HepG2 (cell line): ENCODE measurements around the gene RNU6-8. TPM values are rescaled to one million over a fixed set of nuclear protein-coding genes. Genes with fewer than 3 reads are reported as not detected.

Experiments
- BRD4 ChIP-seq: sonication (generic); formaldehyde crosslinking; IDR thresholded peaks from 2 replicates; pipeline ENCODE4 v1.4.0; 2020; ENCODE audit warnings: missing genetic modification reagents
- CEBPG ChIP-seq: IDR thresholded peaks from 2 replicates; pipeline ENCODE4 v1.6.1; 2016
- CENPX ChIP-seq: sonication (generic); formaldehyde crosslinking; IDR thresholded peaks from 2 replicates; pipeline ENCODE4 v1.9.0; 2021; ENCODE audit warnings: mild to moderate bottlenecking, missing genetic modification reagents, moderate library complexity
- HHEX ChIP-seq: IDR thresholded peaks from 2 replicates; pipeline ENCODE4 v1.6.1; 2016; ENCODE audit warnings: control low read depth
- IRX3 ChIP-seq: sonication (generic); formaldehyde crosslinking; IDR thresholded peaks from 2 replicates; pipeline ENCODE4 v1.8.1; 2023; ENCODE audit warnings: mild to moderate bottlenecking, low read depth, missing genetic modification reagents, borderline replicate concordance
- KDM1A ChIP-seq: IDR thresholded peaks from 2 replicates; pipeline ENCODE4 v1.6.1; 2016; ENCODE audit warnings: missing compliant biosample characterization
- MLX ChIP-seq: IDR thresholded peaks from 2 replicates; pipeline ENCODE4 v1.6.1; 2016
- NCOA1 ChIP-seq: sonication (generic); formaldehyde crosslinking; IDR thresholded peaks from 2 replicates; pipeline ENCODE4 v1.9.0; 2021; ENCODE audit warnings: missing genetic modification reagents
- NR2F6 ChIP-seq, 2 experiments: IDR thresholded peaks; 2 replicates each; pipeline ENCODE4 v1.6.1; 2016; ENCODE audit warnings: antibody characterized with exemption in 1 of 2, mild to moderate bottlenecking in 1 of 2
- PREB ChIP-seq: sonication (generic); formaldehyde crosslinking; IDR thresholded peaks from 2 replicates; pipeline ENCODE4 v1.4.0; 2020; ENCODE audit warnings: missing genetic modification reagents
- SMAD1 ChIP-seq: sonication (generic); formaldehyde crosslinking; IDR thresholded peaks from 2 replicates; pipeline ENCODE4 v1.4.0; 2020; ENCODE audit warnings: missing genetic modification reagents, low read depth, mild to moderate bottlenecking, borderline replicate concordance
- SNAPC4 ChIP-seq: sonication (generic); formaldehyde crosslinking; IDR thresholded peaks from 2 replicates; pipeline ENCODE4 v1.4.0; 2020; ENCODE audit warnings: mild to moderate bottlenecking, missing genetic modification reagents
- SOX5 ChIP-seq: IDR thresholded peaks from 2 replicates; pipeline ENCODE4 v1.6.1; 2016; ENCODE audit warnings: borderline replicate concordance
- SP5 ChIP-seq: IDR thresholded peaks from 2 replicates; pipeline ENCODE4 v1.6.1; 2016; ENCODE audit warnings: low read depth, borderline replicate concordance
- SUZ12 ChIP-seq: fragments of 150-350 bp; IDR thresholded peaks from 2 replicates; pipeline ENCODE4 v1.6.1; 2014; ENCODE audit warnings: low read depth, low read length
- ZBED4 ChIP-seq: sonication (generic); formaldehyde crosslinking; IDR thresholded peaks from 2 replicates; pipeline ENCODE4 v1.4.0; 2020; ENCODE audit warnings: missing genetic modification reagents, borderline replicate concordance
- ZNF331 ChIP-seq: sonication (generic); formaldehyde crosslinking; IDR thresholded peaks from 2 replicates; pipeline ENCODE4 v1.4.0; 2020; ENCODE audit warnings: missing genetic modification reagents
- ZNF547 ChIP-seq: sonication (generic); formaldehyde crosslinking; IDR thresholded peaks from 2 replicates; pipeline ENCODE4 v1.5.1; 2020; ENCODE audit warnings: mild to moderate bottlenecking, missing genetic modification reagents
- ZNF652 ChIP-seq: IDR thresholded peaks from 2 replicates; pipeline ENCODE4 v1.6.1; 2016; ENCODE audit warnings: low read depth, borderline replicate concordance
- ZSCAN21 ChIP-seq: sonication (generic); formaldehyde crosslinking; IDR thresholded peaks from 2 replicates; pipeline ENCODE4 v1.8.0; 2022; ENCODE audit warnings: mild to moderate bottlenecking, missing genetic modification reagents, moderate library complexity, borderline replicate concordance
- polyA plus RNA-seq, 8 experiments: library from polyadenylated mRNA; depleted of rRNA in 3 of 8; stranded (reverse) in 7 of 8; unstranded in 1 of 8; fragments of >200 nt; fragmentation: Illumina TruSeq in 4 of 8; extraction: Trizol in 4 of 8; gene quantifications; 2 replicates each; pipeline versions ENCODE4 v1.2.1 to v1.2.3, GENCODE V29; 2011 to 2016; ENCODE audit warnings: low read depth in 4 of 8, missing spikeins in 1 of 8, mixed read lengths in 1 of 8; ENCODE audit not compliant: insufficient read depth in 1 of 8
- total RNA-seq, 5 experiments: library from RNA; depleted of rRNA; stranded (reverse); fragments of >200 nt; fragmentation: Illumina TruSeq; extraction: Trizol; gene quantifications; 2 replicates each; pipeline ENCODE4 v1.2.3, GENCODE V29; 2016; ENCODE audit warnings: low read depth in 1 of 5

The RNU6-8 gene
- total and polyA plus RNA-seq, 2 of the 13 experiments (the other 11 are each of a cell fraction or from before 2014, with no cell fraction given), result under 0.01 TPM; not detected in 1

- 0 out of 2 replicates have a peak, but pooled peaks have one; percentile 44 for TF ChIP-seq HHEX
- TF ChIP-seq ZNF331, result peak; percentile 83; the same call in 1 of the 2 replicates
- TF ChIP-seq ZNF652 (CRISPR knock-in tag), result peak; percentile 73; the same call in 1 of the 2 replicates
- no peak for TF ChIP-seq BRD4 (CRISPR knock-in tag)
- peak; percentile 55; the same call in 1 of the 2 replicates for TF ChIP-seq ZSCAN21 (CRISPR knock-in tag)
- TF ChIP-seq SMAD1 (CRISPR knock-in tag), result no peak
- no peak for TF ChIP-seq CENPX (CRISPR knock-in tag)
- TF ChIP-seq NR2F6 (IDR thresholded peaks at IDR 0.05), result no peak
- TF ChIP-seq NR2F6 (CRISPR knock-in tag; IDR thresholded peaks at IDR 0.05), result 0 out of 2 replicates have a peak, but pooled peaks have one; percentile 49
- TF ChIP-seq SNAPC4, result peak; percentile 86; the same call in 1 of the 2 replicates
- no peak for TF ChIP-seq PREB
- peak; percentile 42; the same call in 1 of the 2 replicates for TF ChIP-seq SOX5 (CRISPR knock-in tag)
- no peak for TF ChIP-seq MLX (CRISPR knock-in tag)
- no peak for TF ChIP-seq NCOA1 (CRISPR knock-in tag)
- TF ChIP-seq SP5 (CRISPR knock-in tag), result no peak
- TF ChIP-seq CEBPG (CRISPR knock-in tag), result peak; percentile 52; the same call in 1 of the 2 replicates
- no peak for TF ChIP-seq KDM1A (CRISPR knock-in tag)
- TF ChIP-seq ZBED4, result peak; percentile 81; the same call in 1 of the 2 replicates
- TF ChIP-seq SUZ12, result no peak
- TF ChIP-seq ZNF547 (CRISPR knock-in tag), result 0 out of 2 replicates have a peak, but pooled peaks have one; percentile 57
- TF ChIP-seq IRX3 (CRISPR knock-in tag), result no peak
Observed at GRCh38 chr14:32252030-32252670, 49.1 kb upstream of the RNU6-8 start (continued).
